T-helper 2 cell treated with Interferon-gamma antibody and Interleukin-4, amounts not matched to agents 100 ng/mL and 5 ng/mL, for 36 hours (primary cell): ENCODE data around the gene NEMF. TPM values are rescaled to one million over a fixed set of nuclear protein-coding genes. Genes with fewer than 3 reads are reported as not detected.
"Not testable (repeated sequence)": the region's sequence is repeated elsewhere in the genome, so short reads cannot be mapped to it uniquely, and the experiment has no call there.

Experiments
- intact Hi-C: fragments of 100-400 bp; cut with micrococcal nuclease; formaldehyde crosslinking; loops from one replicate; pipeline ENCODE4 v1.15.1; 2023
- total RNA-seq: library from RNA; stranded (reverse); gene quantifications from 2 replicates; pipeline ENCODE4 v1.2.3, GENCODE V29; 2022

NEMF gene
- total RNA-seq, 1 donor from 2014 or later = 72.7 TPM

DNA sequence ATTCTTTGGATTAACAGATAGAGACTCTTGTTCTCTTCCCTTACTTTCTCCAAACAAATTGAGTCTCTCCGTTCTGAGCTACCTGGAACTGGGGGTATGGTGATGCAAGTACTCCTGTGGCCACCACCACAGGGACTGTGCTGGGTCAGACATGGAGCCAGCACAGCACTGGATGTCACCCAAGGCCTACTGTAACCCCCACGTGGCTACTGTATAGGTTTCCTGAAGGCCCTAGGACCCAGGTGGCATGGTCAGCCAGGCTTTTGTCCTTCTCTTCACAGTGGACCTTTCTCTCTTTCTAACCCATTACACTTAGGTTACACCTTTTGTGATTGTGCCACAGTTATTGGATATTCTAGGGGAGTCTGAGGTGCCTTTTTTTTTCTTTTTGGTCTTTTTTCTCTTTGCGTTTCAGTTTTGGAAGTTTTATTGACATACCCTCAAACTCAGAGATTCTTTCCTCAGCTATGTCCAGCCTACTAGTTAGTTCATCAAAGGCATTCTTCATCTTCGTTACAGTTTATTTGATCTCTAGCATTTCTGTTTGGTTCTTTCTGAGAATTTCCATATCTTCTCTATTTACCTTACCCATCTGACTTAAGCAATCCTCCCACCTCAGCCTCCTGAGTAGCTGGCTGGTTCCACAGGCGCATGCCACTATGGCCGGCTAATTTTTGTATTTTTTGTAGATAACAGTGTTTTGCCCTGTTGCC lies 90.6 kb downstream of the NEMF start:
- intact Hi-C loops = no loop called here

- intact Hi-C loops = no loop called here
Measured at GRCh38 chr14:49755378-49755777, 97.2 kb downstream of the NEMF start.

DNA sequence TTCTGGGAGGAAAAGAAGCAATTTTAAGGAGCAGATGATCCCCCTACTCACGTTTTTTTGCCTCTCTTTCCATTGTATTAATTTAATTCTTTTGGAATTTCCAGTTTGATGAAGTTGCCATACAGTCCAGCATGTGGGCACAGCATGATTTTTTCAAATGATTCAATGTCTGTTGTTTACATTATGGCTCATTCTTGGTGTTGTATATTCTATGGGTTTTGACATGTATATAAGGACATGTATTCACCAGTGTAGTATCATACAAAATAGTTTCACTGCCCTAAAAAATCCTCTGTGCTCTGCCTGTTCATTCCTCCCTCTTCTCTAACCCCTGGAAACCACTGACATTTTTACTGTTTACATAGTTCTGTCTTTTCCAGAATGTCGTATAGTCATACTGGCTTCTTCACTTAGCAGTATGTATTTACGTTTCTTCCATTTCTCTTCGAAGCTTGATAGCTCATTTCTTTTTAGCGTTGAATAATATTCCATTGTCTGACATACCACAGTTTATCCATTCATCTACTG lies 98.0 kb downstream of the NEMF start:
- intact Hi-C loops = no loop called here

GRCh38 chr14:49746476-49746875 lies 106.1 kb downstream of the NEMF start:
- intact Hi-C loops = not testable (repeated sequence)

- intact Hi-C loops = no loop called here
Measured at GRCh38 chr14:49745191-49745590, 107.4 kb downstream of the NEMF start.

- intact Hi-C loops = not testable (repeated sequence)
Measured at GRCh38 chr14:49735669-49736068, 116.9 kb downstream of the NEMF start.

DNA sequence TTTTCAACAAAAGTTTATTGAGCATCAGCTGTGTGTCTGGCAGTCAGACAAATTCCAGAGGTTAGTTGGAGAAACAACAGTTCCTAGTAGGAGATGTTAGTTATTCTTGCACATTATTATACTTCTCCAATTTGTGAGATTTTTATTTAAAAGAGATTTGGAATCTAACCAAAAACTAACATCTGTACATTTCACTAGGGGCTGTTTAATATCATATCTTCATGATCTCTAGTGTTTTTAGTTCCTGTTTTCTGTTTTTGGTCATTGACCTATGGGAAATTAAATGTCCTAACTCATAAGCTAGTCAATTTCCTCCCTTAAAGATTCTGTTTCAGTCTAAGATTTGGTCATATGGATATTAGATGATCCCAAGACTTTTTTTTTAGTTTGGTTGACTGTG lies 118.8 kb downstream of the NEMF start:
- intact Hi-C loops = no loop called here

DNA sequence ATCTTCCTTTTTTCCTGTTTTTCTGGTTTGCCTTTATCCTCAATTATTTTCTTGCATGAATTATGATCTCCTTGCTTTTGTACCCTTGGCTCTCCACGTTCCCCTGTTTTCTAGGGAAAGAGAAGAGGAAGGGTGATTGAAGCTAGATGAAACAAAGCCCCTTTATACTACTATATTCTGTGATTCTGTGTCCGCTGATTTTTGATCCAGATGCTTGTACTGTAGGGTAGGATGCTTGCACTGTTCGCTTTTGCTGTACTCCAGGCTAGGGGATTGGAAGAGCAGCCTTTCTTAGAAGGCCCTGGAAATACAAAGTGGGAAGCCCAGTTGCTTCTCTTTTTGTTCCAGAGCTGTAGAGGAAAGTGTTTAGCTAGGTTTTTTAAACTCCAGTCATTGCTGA lies 119.7 kb downstream of the NEMF start:
- intact Hi-C loops = no loop called here

Other genes starting within 250 kb of the NEMF start
- 222 and 225 TPM in 2 replicates for gene RPL36AL, start 232.2 kb downstream of the NEMF start, total RNA-seq
- gene MGAT2, start 232.0 kb downstream of the NEMF start, total RNA-seq = 69.2 and 70.0 TPM in 2 replicates
- gene DNAAF2, start 217.5 kb downstream of the NEMF start, total RNA-seq = 6.3 and 6.6 TPM in 2 replicates
- 32.7 and 33.9 TPM in 2 replicates for gene POLE2, start 164.6 kb downstream of the NEMF start, total RNA-seq
- gene KLHDC1, start 159.7 kb downstream of the NEMF start, total RNA-seq = 1.1 and 1.5 TPM in 2 replicates
- 29.6 and 30.6 TPM in 2 replicates for gene KLHDC2, start 84.6 kb downstream of the NEMF start, total RNA-seq
- gene ARF6, start 40.3 kb upstream of the NEMF start, total RNA-seq = 144 and 145 TPM in 2 replicates